ENCODE measurements around the gene CCHCR1. TPM values are rescaled to one million over a fixed set of nuclear protein-coding genes. Genes with fewer than 3 reads are reported as not detected.

The CCHCR1 gene
- total RNA-seq, 1 donor from 2014 or later: 48.6 TPM

DNA sequence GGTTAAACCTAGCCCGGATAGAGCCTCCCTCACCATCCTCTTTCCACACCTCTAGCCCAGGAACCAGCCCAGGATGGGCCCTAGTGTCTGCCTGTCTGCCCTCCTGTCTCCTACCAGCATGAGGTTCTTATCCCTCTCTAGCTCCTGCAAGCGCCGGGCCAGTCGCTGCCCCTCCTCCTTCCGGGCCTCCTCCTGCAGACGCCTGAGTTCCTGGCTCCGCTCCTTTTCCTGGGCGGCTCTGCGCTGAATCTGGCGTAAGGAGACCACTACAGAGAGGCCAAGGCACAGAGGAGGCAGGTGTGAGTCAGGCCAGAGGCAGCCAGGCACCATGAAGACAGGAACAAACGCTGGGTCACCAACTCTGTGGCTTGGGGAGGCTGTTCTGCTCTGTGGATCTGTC, 14.5 kb downstream of the CCHCR1 start:
- H3K4me1 Mint-ChIP-seq: peaks cover 19% of the 10 kb centered on the region
- H3K36me3 Mint-ChIP-seq (ENCODE audit: low read depth): no peaks in the 10 kb centered on the region
- H3K27ac Mint-ChIP-seq (ENCODE audit: unreplicated experiment): no peak overlapping the region
- H3K4me3 Mint-ChIP-seq: no peak overlapping the region
- no peaks in the 10 kb centered on the region for H3K27me3 Mint-ChIP-seq (ENCODE audit: low read depth)
- H3K9me3 Mint-ChIP-seq: no peaks in the 10 kb centered on the region
- DNase-seq (ENCODE audit: low read depth, low spot score): no peak
- no peak for TF ChIP-seq CTCF (conservative IDR thresholded peaks at IDR 0.05)

GRCh38 chr6:31142361-31142761, 15.2 kb downstream of the CCHCR1 start:
- Mint-ChIP-seq H3K27me3 (ENCODE audit: low read depth) (no peaks in the 10 kb centered on the region), H3K36me3 (ENCODE audit: low read depth) (no peaks in the 10 kb centered on the region), H3K27ac (ENCODE audit: unreplicated experiment) (peak overlapping the region; percentile 89), H3K9me3 (peaks cover 4% of the 10 kb centered on the region), H3K4me1 (peaks cover 24% of the 10 kb centered on the region), H3K4me3 (no peak overlapping the region)
- DNase-seq (ENCODE audit: low read depth, low spot score): no peak
- TF ChIP-seq CTCF (conservative IDR thresholded peaks at IDR 0.05): no peak

GRCh38 chr6:31140643-31141042, 17.0 kb downstream of the CCHCR1 start:
- no peak for TF ChIP-seq CTCF (conservative IDR thresholded peaks at IDR 0.05)
- DNase-seq (ENCODE audit: low read depth, low spot score): no peak
- peaks cover 4% of the 10 kb centered on the region for H3K9me3 Mint-ChIP-seq
- H3K36me3 Mint-ChIP-seq (ENCODE audit: low read depth): no peaks in the 10 kb centered on the region
- H3K4me1 Mint-ChIP-seq: peaks cover 25% of the 10 kb centered on the region
- H3K27me3 Mint-ChIP-seq (ENCODE audit: low read depth): no peaks in the 10 kb centered on the region
- H3K4me3 Mint-ChIP-seq: no peak overlapping the region
- H3K27ac Mint-ChIP-seq (ENCODE audit: unreplicated experiment): no peak overlapping the region

DNA sequence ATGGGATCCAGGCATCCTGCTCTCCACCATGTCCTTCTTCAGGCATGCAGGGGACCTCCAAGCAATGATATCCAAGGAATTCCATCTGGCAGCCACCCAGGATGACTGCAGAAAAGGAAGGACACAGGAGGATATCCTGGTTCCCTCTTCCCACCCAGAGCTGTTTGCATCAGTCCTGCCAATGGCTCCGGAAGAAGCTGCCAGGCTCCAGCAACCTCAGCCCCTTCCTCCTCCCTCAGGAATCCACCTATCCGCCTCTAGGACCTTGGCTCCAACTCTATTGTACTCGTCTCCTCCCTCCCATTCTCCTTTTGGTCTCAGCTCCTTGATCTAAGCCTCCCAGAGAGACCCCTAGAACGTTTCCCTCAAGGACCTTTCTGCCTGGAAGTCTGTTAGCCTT, 18.0 kb downstream of the CCHCR1 start:
- Mint-ChIP-seq H3K27me3 (ENCODE audit: low read depth) (no peaks in the 10 kb centered on the region), H3K9me3 (peaks cover 4% of the 10 kb centered on the region), H3K4me3 (no peak overlapping the region), H3K27ac (ENCODE audit: unreplicated experiment) (peak overlapping the region; percentile 82), H3K4me1 (peaks cover 25% of the 10 kb centered on the region), H3K36me3 (ENCODE audit: low read depth) (no peaks in the 10 kb centered on the region)
- no peak for DNase-seq (ENCODE audit: low read depth, low spot score)
- TF ChIP-seq CTCF (conservative IDR thresholded peaks at IDR 0.05): no peak

- Mint-ChIP-seq H3K27ac (ENCODE audit: unreplicated experiment) (peak within 1 kb of the TSS; percentile 82), H3K27me3 (ENCODE audit: low read depth) (no peaks in the 10 kb centered on the region), H3K4me3 (no peak within 1 kb of the TSS), H3K4me1 (peaks cover 25% of the 10 kb centered on the region), H3K36me3 (ENCODE audit: low read depth) (no peaks in the 10 kb centered on the region), H3K9me3 (peaks cover 4% of the 10 kb centered on the region)
- no peak for TF ChIP-seq CTCF (conservative IDR thresholded peaks at IDR 0.05)
- DNase-seq (ENCODE audit: low read depth, low spot score): no peak
Measured at GRCh38 chr6:31138982-31139381, 18.6 kb downstream of the CCHCR1 start, which contains the start of gene PSORS1C2. TSS of gene PSORS1C2 (minus strand) at chr6:31139066. CDS start at chr6:31139026, 40 bp downstream.

GRCh38 chr6:31135710-31136109, 21.9 kb downstream of the CCHCR1 start:
- no peaks in the 10 kb centered on the region for H3K27me3 Mint-ChIP-seq (ENCODE audit: low read depth)
- H3K36me3 Mint-ChIP-seq (ENCODE audit: low read depth): no peaks in the 10 kb centered on the region
- H3K4me1 Mint-ChIP-seq: peaks cover 11% of the 10 kb centered on the region
- no peak for TF ChIP-seq CTCF (conservative IDR thresholded peaks at IDR 0.05)
- DNase-seq (ENCODE audit: low read depth, low spot score): no peak
- H3K27ac Mint-ChIP-seq (ENCODE audit: unreplicated experiment): peak overlapping the region; percentile 19
- peaks cover 4% of the 10 kb centered on the region for H3K9me3 Mint-ChIP-seq
- H3K4me3 Mint-ChIP-seq: no peak overlapping the region

Data from neural crest cell (in vitro differentiated cells).